Right lobe of liver (tissue), 6 donors: ENCODE measurements around the gene RPL37A. TPM values are rescaled to one million over a fixed set of nuclear protein-coding genes. Genes with fewer than 3 reads are reported as not detected.
"Not testable (repeated sequence)": the region's sequence is repeated elsewhere in the genome, so short reads cannot be mapped to it uniquely, and the experiment has no call there.

ENCODE experiments used
- ATAC-seq, 4 donors: fragments of 200-7000 bp; cut with Tn5 transposase; one replicate each; pipeline ENCODE4 v1.9.1; 2020; ENCODE audit warnings: mild to moderate bottlenecking in 4 of 4, moderate library complexity in 4 of 4
- DNase-seq, 3 donors: peaks; one replicate each; pipeline ENCODE4 v3.0.0-alpha.2; 2020
- H3K27ac ChIP-seq, 3 donors: fragments of 200-600 bp; one replicate each; pipeline ENCODE4 v1.8.0; 2022
- H3K27me3 ChIP-seq, 2 donors: fragments of 200-600 bp; one replicate each; pipeline ENCODE4 v1.8.0; 2022
- H3K36me3 ChIP-seq, 4 donors: fragments of 200-600 bp; sonication (generic) in 1 of 4; one replicate each; pipeline versions ENCODE4 v1.5.1 to v1.8.0; 2017 to 2022; ENCODE audit warnings: control low read depth in 1 of 4
- H3K4me1 ChIP-seq, 4 donors: fragments of 200-600 bp; sonication (generic) in 1 of 4; one replicate each; pipeline versions ENCODE4 v1.5.1 to v1.8.0; 2017 to 2022; ENCODE audit warnings: control low read depth in 1 of 4
- H3K4me3 ChIP-seq, 3 donors: fragments of 200-600 bp; one replicate each; pipeline ENCODE4 v1.8.0; 2022
- H3K9me3 ChIP-seq, 4 donors: fragments of 200-600 bp; sonication (generic) in 1 of 4; one replicate each; pipeline versions ENCODE4 v1.5.1 to v1.8.0; 2017 to 2022; ENCODE audit warnings: control low read depth in 1 of 4
- POLR2A ChIP-seq: fragments of 450-650 bp; IDR thresholded peaks from one replicate; pipeline ENCODE4 v1.6.1; 2017; ENCODE audit warnings: antibody characterized with exemption, mild to moderate bottlenecking
- WGBS: methylation state at CpG from one replicate; pipeline ENCODE4 v1.1.6; 2018; ENCODE audit warnings: low coverage, low lambda C conversion rate; ENCODE audit not compliant: insufficient coverage; ENCODE audit errors: missing lambda C conversion rate; 5-methylcytosine and 5-hydroxymethylcytosine counted together
- intact Hi-C, 2 donors: fragments of 100-400 bp; cut with DNase I; formaldehyde crosslinking; loops; one replicate each; pipeline versions ENCODE4 v1.11.2 to v1.14.1; 2022
- total RNA-seq, 6 experiments: library from RNA; depleted of rRNA in 2 of 6; stranded (reverse); fragments of >200 nt in 2 of 6; fragmentation: NEBNext Ultra II Directional in 3 of 6; extraction: Animal tissue kit (Norgen Biotek cat#: 25700) in 3 of 6; gene quantifications; one replicate each; pipeline versions ENCODE4 v1.1.0 to v1.2.4, GENCODE V29; 2016 to 2023
- TF ChIP-seq, protein P1 (sequence below), 4 donors: fragments of 200-600 bp in 3 of 4; fragments of 450-650 bp in 1 of 4; IDR thresholded peaks; one replicate each; pipeline versions ENCODE4 v1.5.1 to v1.8.0; 2016 to 2022; ENCODE audit warnings: antibody characterized with exemption in 4 of 4, mild to moderate bottlenecking in 2 of 4
- donor health status: DM: no; HTN: yes; CAD: no.
- donor health status: DM: no; HTN: no; CAD: no.
- donor health status: DM: no; HTN: no; CAD: no.
- donor health status: DM: no; HTN: yes; CAD: no.
- donor health status: DM: no; HTN: yes; CAD: no.

RPL37A gene
- total RNA-seq, 6 experiments from 2014 or later: 383 to 894 (median 710) TPM

GRCh38 chr2:216517447-216518225, 19.0 kb downstream of the RPL37A start:
- H3K36me3 ChIP-seq: no peaks in the 10 kb centered on the region
- H3K4me1 ChIP-seq: peaks cover 0 to 17% (median 7%) of the 10 kb centered on the region in 4 donors
- ATAC-seq (no peak), DNase-seq (no peak)
- no peak overlapping the region for H3K4me3 ChIP-seq
- WGBS: 76% methylated on average over 3 of the region's 4 CpGs
- no peak overlapping the region for H3K27ac ChIP-seq
- no peaks in the 10 kb centered on the region for H3K9me3 ChIP-seq
- intact Hi-C loops: loop anchor here (2.0 to 5.0 kb wide), 2 partner anchors 147 to 150 kb away; no protein-coding TSS in a partner anchor
- no peak for TF ChIP-seq POLR2A
- TF ChIP-seq, protein P1, sequence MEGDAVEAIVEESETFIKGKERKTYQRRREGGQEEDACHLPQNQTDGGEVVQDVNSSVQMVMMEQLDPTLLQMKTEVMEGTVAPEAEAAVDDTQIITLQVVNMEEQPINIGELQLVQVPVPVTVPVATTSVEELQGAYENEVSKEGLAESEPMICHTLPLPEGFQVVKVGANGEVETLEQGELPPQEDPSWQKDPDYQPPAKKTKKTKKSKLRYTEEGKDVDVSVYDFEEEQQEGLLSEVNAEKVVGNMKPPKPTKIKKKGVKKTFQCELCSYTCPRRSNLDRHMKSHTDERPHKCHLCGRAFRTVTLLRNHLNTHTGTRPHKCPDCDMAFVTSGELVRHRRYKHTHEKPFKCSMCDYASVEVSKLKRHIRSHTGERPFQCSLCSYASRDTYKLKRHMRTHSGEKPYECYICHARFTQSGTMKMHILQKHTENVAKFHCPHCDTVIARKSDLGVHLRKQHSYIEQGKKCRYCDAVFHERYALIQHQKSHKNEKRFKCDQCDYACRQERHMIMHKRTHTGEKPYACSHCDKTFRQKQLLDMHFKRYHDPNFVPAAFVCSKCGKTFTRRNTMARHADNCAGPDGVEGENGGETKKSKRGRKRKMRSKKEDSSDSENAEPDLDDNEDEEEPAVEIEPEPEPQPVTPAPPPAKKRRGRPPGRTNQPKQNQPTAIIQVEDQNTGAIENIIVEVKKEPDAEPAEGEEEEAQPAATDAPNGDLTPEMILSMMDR (IDR thresholded peaks at IDR 0.05): no peak
- no peaks in the 10 kb centered on the region for H3K27me3 ChIP-seq

DNA sequence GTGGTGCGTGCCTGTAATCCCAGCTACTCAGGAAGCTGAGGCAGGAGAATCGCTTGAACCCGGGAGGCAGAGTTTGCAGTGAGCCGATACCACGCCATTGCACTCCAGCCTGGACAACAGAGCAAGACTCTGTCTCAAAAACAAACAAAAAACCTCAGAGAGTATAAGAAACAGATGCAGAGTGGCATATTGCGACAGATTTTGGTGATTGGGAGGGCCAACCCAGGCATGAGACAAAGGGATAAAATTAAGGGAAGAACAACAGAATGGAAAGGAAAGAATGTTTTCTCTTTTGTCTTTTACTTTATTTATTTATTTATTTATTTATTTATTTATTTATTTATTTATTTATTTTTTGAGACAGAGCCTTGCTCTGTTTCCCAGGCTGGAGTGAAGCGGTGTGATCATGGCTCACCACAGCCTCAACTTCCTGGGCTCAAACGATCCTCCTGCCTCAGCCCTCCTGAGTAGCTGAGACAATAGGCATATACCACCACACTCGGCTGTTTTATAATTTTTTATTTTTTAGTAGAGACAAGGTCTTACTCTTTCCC, 20.0 kb downstream of the RPL37A start:
- not testable (repeated sequence) for H3K4me3 ChIP-seq, H3K9me3 ChIP-seq, H3K36me3 ChIP-seq, ATAC-seq, DNase-seq, H3K27me3 ChIP-seq
- intact Hi-C loops: loop anchor here (2.0 to 5.0 kb wide), 2 partner anchors 146 to 149 kb away; no protein-coding TSS in a partner anchor
- WGBS: 69% methylated on average over 6 of the region's 9 CpGs
- Histone ChIP-seq H3K4me1 (peaks cover 0 to 25% (median 11%) of the 10 kb centered on the region in 4 donors), H3K27ac (peak overlapping the region in 1 of 3 donors; percentile 14)

- WGBS: 43% methylated on average over 2 of the region's 3 CpGs
- Histone ChIP-seq H3K27me3 (no peaks in the 10 kb centered on the region), H3K9me3 (no peaks in the 10 kb centered on the region), H3K4me1 (peaks cover 0 to 30% (median 14%) of the 10 kb centered on the region in 4 donors), H3K27ac (peak overlapping the region in 1 of 3 donors; percentile 14), H3K36me3 (no peaks in the 10 kb centered on the region), H3K4me3 (no peak overlapping the region)
- DNase-seq (peak in 1 of 3 donors; percentile 74), ATAC-seq (peak; percentile 83 to 89 (median 86))
- TF ChIP-seq, protein P1 (IDR thresholded peaks at IDR 0.05): peak; percentile 78 to 86 (median 80)
- TF ChIP-seq POLR2A: no peak
- intact Hi-C loops: loop anchor here (2.0 to 5.0 kb wide), 2 partner anchors 146 to 148 kb away; no protein-coding TSS in a partner anchor
Observed at GRCh38 chr2:216519154-216519762, 20.6 kb downstream of the RPL37A start.

DNA sequence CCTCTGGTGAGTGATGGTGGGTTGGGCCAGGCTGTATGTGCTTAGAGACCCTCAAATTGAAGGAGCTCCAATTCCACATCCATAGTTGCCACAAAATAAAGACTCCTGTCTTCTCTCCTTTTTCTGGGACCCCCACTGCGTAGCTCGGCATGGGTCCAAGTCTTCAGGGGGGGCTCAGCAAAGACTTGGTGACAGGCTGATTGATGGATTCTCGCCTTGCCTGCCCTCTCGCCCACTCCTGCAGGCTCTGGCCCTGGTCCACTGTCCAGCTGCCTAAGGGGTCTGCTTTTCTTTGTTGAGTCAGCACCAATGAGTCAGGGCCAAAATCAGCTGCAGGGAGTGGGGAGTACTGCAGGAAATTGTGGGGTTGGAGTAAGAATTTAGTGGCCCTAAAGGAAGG, 21.5 kb downstream of the RPL37A start:
- 52% methylated on average over 2 of the region's 4 CpGs for WGBS
- Histone ChIP-seq H3K27ac (no peak overlapping the region), H3K4me1 (peaks cover 0 to 30% (median 15%) of the 10 kb centered on the region in 4 donors), H3K36me3 (no peaks in the 10 kb centered on the region), H3K4me3 (no peak overlapping the region), H3K27me3 (no peaks in the 10 kb centered on the region), H3K9me3 (no peaks in the 10 kb centered on the region)
- ATAC-seq: no peak
- TF ChIP-seq, protein P1 (IDR thresholded peaks at IDR 0.05): no peak
- TF ChIP-seq POLR2A: no peak
- DNase-seq: no peak
- intact Hi-C loops: no loop called here
